GM19035 (cell line): ENCODE results near the gene TSN.

Experiments used
- ATAC-seq: cut with Tn5 transposase; IDR thresholded peaks from one replicate; pipeline ENCODE4 v1.9.1; 2021; ENCODE audit not compliant: unreplicated experiment

The TSN gene

GRCh38 chr2:121741450-121741849, 14.0 kb upstream of the TSN start:
- no peak for ATAC-seq

DNA sequence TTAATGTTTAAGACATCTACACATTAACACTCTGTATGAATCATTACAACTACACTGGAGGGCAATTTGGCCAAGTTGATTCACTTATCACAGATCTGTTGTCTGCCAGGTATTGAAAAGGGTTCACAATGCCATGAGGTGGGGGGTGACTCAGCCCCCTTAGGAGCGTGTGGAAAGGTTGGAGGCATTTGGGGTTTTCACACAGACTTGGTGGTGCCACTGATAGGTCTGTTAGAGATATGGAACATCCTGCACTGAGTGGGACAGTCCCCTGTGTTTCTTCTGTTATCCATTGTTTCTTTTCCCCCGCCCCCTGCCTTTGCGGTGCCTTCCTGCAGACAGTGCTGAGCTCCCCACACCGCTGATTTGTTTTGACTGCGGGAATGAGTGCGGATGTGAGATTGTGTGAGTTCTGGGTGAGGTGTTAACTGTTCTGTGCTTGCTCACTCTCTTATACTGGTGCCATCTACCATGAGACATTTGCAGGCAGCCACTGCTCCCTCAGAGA, 9.3 kb upstream of the TSN start:
- ATAC-seq, result no peak

GRCh38 chr2:121748202-121748601, 7.2 kb upstream of the TSN start:
- ATAC-seq, result peak; percentile 56

- ATAC-seq, result peak; percentile 1
Measured at GRCh38 chr2:121754851-121755236, 607 bp upstream of the TSN start.

DNA sequence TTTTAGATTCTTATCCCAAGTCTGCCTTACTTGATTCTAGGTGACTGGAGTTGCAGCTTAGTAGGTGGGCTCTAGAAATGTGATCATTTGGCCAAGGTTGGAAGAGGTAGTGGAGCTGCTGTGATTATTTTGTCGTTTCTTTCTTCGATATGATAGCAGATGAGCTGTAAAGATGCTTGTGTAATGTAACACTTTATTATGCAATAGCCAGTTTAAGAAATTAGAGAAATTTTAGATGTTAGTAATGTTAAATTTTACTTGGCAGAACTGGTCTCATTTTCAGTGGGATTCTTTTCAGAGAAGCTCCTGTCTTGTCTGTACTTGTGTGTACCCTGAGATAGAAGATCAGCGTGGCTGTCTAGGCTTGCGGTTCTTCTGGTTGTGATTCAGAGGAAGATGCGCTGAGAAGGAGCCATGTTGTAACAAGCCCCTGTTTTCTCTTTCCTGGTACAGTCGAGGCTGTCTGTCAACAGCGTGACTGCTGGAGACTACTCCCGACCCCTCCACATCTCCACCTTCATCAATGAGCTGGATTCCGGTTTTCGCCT, 9.3 kb downstream of the TSN start:
- ATAC-seq, result no peak

DNA sequence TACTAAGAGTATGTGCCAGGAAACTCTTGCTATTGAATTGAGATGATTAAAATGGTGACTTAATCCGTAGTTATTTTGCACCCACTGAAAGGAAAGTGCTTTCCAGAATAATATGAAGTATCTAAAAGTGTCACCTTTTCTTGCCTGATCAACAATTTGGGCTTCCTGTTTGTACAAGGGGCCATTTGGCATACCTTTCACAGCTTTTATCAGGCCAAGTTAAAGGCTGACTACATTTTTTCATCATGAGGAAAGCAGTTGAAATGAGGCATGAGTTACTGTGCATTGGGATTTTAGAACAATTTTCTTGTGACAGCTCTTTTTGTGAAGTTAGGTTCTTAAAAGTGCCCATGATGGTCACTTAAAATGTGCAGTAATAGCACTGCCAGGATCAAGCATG, 11.2 kb downstream of the TSN start:
- no peak for ATAC-seq

- no peak for ATAC-seq
Measured at GRCh38 chr2:121768143-121768755, 12.8 kb downstream of the TSN start.

DNA sequence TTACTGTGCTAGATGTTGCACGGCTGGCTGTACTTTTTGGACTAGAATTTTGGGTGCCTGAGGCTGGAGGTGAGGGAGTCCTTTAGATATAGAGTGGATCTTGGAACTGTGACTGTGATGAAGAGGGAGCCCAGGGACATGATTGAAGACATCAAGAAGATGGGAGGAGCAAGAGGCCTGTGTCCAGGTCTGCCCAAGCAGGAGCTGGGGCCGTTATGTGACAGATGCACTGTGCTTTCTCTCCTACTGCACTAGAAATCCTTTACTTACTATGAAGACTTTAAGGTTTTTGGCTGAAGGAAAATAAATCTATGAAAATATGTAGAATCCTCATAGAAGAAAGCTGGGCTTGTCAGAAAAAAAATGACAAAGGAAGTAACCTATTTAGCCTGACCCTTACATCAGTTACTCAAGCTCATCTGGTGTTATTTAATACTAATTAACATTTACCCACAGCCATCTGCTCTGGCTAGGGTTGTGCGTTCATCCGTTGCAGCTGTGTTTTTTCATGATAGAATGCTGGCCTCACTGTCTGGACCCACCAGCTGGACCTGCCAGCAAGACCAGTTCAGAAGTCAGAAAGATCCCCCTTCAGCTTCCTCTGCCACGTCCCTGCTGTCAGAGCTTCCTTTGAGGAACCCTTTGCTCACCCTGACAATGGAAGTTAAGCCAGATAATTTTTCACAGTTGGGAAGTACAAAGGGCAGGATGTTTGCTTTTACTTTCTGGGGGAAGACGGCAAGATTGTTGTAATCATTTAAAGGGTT, 16.7 kb downstream of the TSN start:
- ATAC-seq, result no peak

DNA sequence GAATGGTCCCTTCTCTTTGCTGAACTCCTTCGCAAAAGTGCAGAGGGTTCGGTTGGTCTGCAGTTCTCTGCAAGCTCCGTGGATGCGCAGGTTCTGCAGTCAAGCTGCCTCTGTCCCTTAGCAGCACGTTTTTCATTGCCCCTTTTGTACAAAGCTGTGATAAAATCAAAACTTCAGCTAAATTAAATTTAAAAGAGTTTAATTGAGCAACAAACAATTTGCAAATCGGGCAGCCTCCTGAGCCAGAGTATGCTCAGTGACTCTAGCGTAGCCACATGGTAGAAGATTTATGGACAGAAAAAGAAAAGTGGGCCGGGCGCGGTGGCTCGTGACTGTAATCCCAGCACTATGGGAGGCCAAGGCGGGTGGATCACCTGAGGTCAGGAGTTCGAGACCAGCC, 18.8 kb downstream of the TSN start:
- ATAC-seq, result no peak

- no peak for ATAC-seq
Measured at GRCh38 chr2:121776361-121776760, 20.9 kb downstream of the TSN start.

DNA sequence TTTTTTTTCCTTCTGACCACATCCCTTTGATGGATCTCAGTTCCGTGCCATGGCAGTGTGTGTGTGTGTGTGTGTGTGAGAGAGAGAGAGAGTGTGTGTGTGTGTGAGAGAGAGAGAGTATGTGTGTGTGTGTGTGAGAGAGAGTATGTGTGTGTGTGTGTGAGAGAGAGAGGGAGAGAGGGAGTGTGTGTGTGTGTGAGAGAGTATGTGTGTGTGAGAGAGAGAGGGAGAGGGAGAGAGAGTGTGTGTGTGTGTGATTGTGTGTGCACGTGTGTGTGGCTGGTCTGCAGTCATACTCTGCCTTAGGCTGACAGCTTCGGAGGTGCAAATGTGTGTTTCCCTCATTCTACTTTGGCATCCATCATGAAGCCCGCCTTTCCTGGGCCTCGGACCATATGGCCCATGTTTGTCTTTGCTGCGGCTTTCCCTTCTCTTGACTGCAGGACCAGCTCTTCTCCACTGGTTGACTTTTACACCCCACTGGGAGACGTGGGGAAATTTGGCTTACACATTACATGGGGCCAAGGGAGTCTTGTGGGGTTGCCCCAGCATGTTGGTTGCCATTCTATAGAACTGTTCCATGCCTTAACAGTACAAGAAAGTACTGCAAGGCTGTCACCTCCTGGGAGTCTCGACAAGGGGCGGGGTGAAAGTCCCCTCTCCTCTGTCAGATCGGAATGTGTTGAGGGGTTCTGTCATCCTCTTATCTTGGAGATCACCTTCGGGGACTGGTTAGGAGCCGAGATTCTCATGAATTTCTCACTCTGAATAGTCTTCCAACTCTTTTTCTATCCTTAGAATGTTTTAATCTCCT, 21.6 kb downstream of the TSN start:
- no peak for ATAC-seq

- ATAC-seq, result no peak
Measured at GRCh38 chr2:121777699-121778058, 22.2 kb downstream of the TSN start.

- no peak for ATAC-seq
Measured at GRCh38 chr2:121778741-121779487, 23.5 kb downstream of the TSN start.

DNA sequence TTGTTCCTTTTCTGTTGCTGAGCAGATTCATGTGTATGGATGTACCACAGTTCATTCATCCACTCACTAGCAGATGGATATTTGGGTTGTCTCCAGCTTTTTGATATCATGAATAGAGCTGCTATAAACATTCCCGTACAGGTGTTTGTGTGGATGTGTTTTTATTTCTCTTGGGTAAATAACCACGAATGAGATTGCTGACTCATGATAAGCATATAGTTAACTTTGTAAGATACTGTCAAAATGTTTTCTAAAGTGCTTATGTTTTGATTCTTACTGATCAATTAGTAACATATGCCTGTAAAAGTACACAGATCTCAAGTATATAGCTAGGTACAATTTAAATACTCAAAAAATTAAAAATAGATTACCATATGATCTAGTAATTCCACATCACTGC, 27.7 kb downstream of the TSN start:
- no peak for ATAC-seq

DNA sequence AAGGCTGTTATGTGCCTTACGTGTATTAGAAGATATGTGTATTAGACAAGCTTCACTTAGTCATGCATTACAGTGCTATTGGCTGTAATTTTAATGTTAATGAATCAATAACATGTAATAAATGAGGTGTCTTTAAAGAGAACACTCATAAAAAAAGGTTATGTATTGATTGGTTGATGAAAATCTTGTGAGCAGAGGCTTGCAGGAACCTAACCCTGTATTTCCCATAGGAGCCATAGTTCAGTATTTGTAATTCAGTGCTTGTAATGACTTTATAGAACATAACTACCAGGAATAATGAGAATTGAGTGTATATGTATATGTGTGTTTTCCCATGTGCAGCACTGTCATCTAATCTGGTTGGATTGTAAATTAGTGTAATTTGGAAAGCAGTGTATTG, 33.2 kb downstream of the TSN start:
- ATAC-seq, result no peak

DNA sequence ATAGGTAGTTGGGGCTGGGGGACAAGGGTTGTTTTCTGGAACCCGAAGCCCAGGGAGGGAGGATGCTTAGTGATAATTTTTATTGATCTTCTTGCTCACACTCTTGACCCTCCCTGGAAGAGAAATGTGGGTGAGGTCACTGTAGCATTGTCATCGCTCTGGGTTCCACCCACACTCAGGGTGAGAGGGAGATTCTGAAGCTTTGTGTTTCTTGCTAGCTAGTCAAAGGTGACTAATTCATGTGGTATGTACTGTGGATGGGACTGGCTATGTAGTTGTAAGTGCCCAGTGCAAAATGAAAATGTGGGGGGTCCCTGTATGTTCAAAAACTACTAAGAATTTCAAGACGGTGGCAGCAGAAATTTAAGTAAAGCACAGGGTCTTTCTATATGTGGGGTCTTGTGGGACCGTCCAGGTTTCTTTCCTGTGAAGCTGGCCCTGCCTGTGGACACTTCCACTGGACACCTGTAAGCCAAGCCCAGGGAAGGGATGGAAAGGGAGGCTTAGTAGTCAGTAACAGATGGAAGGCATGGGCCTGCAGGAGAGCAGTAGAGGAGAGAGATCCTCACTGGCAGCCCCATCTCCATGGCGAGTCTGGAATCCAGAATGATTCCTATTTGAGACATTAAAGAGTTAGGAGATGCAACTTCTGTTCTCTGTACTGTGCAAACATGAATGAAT, 35.0 kb downstream of the TSN start:
- ATAC-seq, result no peak

GRCh38 chr2:121791290-121791689, 35.8 kb downstream of the TSN start:
- no peak for ATAC-seq

DNA sequence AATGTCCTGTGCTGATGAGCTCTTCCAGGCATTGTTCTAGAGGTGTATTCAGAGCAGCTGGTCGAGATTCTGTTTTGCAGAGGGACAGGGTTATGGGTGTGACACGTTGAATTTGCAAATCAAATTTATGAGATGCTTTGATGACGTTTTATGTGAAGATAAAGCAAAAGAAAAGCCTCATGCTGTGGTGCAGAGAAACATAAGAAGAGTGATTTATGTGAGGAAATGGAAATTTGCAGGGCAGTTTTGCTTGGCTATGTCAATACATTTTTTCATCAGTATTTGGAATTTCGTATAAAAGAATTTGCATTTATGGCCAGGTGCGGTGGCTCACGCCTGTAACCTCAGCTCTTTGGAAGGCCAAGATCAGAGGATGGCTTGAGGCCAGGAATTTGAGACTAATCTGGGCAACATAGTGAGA, 36.4 kb downstream of the TSN start:
- no peak for ATAC-seq

- no peak for ATAC-seq
Measured at GRCh38 chr2:121793816-121794215, 38.4 kb downstream of the TSN start.

DNA sequence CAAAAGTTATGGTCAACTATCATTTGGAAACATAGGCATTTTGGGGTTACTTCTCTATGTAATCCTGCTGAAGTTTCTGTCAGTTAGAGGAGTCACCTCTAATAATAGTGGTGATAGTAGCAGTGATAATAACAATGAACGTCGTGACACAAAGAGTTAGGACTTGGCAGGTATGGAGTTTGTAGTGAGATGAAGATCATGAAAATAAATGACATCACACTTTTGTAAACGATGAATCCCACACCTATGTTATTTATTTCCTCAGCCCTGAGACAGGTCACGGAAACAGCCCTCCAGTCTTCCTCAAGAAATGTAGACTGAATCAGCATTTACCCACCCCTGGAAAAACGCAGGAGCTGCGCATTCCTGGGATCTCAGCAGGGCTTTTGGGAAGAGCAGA, 38.8 kb downstream of the TSN start:
- ATAC-seq, result no peak
